HG02973 (cell line): ENCODE data around the gene BRSK2.
"Not testable (repeated sequence)": the region's sequence is repeated elsewhere in the genome, so short reads cannot be mapped to it uniquely, and the experiment has no call there.

Source experiments
- ATAC-seq: cut with Tn5 transposase; IDR thresholded peaks from one replicate; pipeline ENCODE4 v1.9.1; 2021; ENCODE audit warnings: moderate library complexity; ENCODE audit not compliant: unreplicated experiment

BRSK2 gene

DNA sequence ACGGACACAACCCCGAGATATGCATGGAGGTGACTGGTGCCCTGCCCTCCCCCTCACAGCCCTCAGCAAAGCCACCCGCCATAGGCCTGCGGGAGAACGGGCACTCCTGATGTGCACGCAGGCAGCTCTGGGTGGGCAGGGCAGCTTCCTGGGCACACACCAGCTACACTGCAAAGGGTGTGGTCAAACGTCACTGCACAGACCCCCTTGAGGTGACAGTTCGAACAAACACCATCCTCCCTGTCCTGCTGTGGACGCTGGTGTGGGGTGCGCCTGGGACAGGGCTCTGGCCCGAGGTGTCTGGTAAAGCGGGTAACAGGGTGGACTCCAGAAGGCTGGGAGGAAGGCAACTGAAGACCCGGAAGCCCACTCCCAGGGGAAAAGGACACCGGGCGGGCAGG lies 118.8 kb downstream of the BRSK2 start:
- ATAC-seq = no peak

DNA sequence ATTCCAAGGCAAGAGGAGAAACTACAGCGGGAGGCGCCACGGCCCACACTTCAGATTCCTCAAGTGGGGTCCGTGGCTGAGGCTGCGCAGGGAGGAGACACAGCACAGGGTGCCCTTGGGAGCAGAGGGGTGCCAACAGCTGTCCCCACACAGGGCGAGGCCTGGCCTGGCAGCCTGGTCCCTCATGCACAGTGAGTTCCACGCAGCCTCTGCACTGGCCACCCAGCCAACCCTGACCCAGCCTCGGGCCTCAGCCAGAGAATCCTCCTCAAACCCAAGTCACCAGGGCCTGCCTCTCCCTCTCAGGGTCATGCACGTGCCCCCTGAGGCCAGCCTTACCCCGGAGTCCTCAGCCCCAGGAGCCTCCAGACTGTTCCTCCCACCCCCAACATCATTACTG lies 119.3 kb downstream of the BRSK2 start:
- ATAC-seq = no peak

DNA sequence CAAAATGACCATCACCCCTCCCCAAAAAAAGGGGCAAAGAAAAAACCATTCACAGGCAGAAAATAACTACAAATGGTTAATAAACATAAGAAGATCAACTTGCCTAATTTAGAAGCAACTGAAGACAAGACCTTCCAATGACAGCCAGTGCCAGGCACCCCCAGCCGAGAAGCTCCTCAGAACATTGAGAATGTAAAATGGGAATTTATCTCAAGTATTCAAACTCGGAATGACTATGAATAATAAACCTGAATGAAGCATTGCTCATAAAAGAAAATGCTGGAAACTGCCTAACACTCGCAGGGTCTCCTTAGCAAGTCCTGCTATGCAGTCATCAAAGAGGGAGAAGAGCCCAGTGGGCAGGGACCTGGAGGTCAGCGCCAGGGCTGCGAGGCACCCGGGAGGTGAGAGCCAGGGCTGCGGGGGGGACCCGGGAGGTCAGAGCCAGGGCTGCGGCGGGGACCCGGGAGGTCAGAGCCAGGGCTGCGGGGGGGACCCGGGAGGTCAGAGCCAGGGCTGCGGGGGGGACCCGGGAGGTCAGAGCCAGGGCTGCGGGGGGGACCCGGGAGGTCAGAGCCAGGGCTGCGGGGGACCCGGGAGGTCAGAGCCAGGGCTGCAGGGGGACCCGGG lies 120.0 kb downstream of the BRSK2 start:
- ATAC-seq = no peak

GRCh38 chr11:1510351-1510750 lies 120.6 kb downstream of the BRSK2 start:
- not testable (repeated sequence) for ATAC-seq

DNA sequence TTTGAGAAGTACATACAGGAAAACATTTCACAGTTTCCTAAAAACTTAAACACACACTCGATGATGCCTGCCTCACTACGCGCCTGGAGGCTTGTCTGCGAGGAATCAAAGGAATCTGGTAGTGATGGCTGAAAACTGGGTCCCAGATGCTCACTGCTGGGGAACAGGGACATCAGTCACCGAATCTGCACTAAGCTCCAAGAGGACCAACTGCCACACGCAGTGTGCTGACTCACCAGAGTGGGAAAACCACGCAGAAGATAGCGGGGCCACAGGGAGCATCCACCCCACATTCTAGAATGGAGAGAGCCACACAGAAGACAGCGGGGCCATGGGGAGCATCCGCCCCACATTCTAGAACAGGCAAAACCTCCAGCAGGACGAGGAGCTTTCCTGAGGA lies 121.2 kb downstream of the BRSK2 start:
- no peak for ATAC-seq

- no peak for ATAC-seq
Observed at GRCh38 chr11:1511937-1512496, 122.3 kb downstream of the BRSK2 start.
